SK-N-MC (cell line): ENCODE measurements around the gene IMP3.

Source experiments
- DNase-seq: peaks from one replicate; pipeline ENCODE4 v3.0.0-alpha.2; 2011; ENCODE audit warnings: low read depth, low spot score
- H3K27ac ChIP-seq: fragments of 200-600 bp; sonication (generic); 2 replicates; pipeline ENCODE4 v1.5.1; 2016; ENCODE audit warnings: mixed run types
- H3K36me3 ChIP-seq: fragments of 200-600 bp; sonication (generic); 2 replicates; pipeline ENCODE4 v1.6.1; 2017; ENCODE audit warnings: antibody characterized with exemption, low read length, mixed read lengths; ENCODE audit not compliant: insufficient read depth
- H3K4me3 ChIP-seq: fragments of 200-600 bp; sonication (generic); 2 replicates; pipeline ENCODE4 v1.5.1; 2016
- H3K9ac ChIP-seq: fragments of 200-600 bp; sonication (generic); 2 replicates; pipeline ENCODE4 v1.8.0; 2017; ENCODE audit warnings: mixed run types, mixed read lengths; ENCODE audit not compliant: insufficient read length
- H3K9me3 ChIP-seq: fragments of 200-600 bp; sonication (generic); 2 replicates; pipeline ENCODE4 v1.6.1; 2017; ENCODE audit warnings: low read depth, mild to moderate bottlenecking, antibody characterized with exemption, low read length, moderate library complexity, mixed read lengths
- EZH2 ChIP-seq: fragments of 200-600 bp; sonication (generic); IDR thresholded peaks from one replicate; pipeline ENCODE4 v1.6.1; 2017; ENCODE audit warnings: antibody characterized with exemption
- FOXP2 ChIP-seq: optimal IDR thresholded peaks from 2 replicates; pipeline ENCODE3; 2011; ENCODE audit warnings: mild to moderate bottlenecking, moderate library complexity; ENCODE audit not compliant: insufficient read depth; ENCODE audit errors: extremely low read length, control extremely low read depth
- POLR2AphosphoS5 ChIP-seq: IDR thresholded peaks from 2 replicates; pipeline ENCODE4 v1.6.1; 2012; ENCODE audit warnings: mild to moderate bottlenecking, low read depth, low read length, borderline replicate concordance

IMP3 gene

DNA sequence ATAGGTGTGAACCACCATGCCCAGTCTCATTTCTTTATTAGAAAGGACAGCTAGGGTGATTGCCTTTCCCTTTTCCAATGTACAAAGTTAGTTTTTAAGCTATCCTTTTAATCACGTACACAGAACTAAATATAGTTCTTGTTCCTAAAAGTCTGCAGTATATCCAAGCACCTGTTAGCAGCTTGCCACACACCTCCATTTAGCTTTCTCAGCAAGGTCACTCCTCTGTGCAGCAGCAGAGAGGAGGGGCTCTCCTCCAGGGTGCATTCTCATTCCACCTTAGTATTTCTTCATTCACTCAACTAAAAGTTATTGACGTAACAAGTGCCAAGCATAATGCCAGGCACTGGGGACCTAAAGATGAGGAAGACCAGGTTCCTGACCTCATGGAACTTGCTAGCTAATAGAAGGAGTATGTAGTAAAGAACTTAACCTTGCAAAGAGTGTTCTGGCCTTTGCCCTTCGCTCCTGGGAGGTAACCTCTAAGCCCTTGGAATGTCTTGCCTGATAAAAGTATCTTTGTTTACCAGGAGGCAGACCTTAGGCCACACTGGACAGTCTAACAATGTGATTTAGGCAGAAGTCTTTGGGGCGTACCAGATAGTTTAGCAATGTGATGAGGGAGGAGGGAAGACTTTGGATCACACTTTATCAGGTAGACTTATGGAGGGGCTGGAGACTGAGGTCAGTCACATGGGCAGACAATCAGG lies 48.2 kb downstream of the IMP3 start:
- H3K9me3 ChIP-seq = no peaks in the 10 kb centered on the region
- TF ChIP-seq EZH2 (no peak), FOXP2 (no peak), POLR2AphosphoS5 (no peak)
- no peak overlapping the region for H3K4me3 ChIP-seq
- DNase-seq = no peak
- peaks cover 21% of the 10 kb centered on the region; the same call in 1 of the 2 replicates for H3K36me3 ChIP-seq
- no peak overlapping the region for H3K9ac ChIP-seq
- H3K27ac ChIP-seq = no peak overlapping the region

DNA sequence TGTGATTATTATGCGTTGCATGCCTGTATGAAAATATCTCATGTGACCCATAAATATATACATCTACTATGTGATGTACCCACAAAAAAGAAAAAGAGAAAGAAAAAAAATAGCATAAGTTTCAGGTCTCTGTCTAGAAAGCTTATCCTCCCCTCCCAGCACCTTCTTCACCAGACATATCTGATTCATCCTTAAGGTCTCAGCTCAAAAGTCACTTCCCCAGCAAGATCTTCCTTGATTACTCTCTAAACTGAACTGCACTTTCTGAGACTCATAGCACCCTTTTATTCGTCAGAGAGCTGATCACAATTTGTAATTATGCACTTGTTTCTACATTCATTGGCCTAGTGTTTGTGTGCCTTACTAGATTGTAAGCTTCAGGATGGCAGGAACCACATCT lies 49.8 kb downstream of the IMP3 start:
- Histone ChIP-seq H3K27ac (no peak overlapping the region), H3K36me3 (peaks cover 8% of the 10 kb centered on the region; the same call in 1 of the 2 replicates), H3K9me3 (no peaks in the 10 kb centered on the region), H3K9ac (no peak overlapping the region), H3K4me3 (no peak overlapping the region)
- TF ChIP-seq POLR2AphosphoS5 (no peak), FOXP2 (no peak), EZH2 (no peak)
- no peak for DNase-seq
